Measurements from ENCODE around the gene HOXA5.

The HOXA5 gene

DNA sequence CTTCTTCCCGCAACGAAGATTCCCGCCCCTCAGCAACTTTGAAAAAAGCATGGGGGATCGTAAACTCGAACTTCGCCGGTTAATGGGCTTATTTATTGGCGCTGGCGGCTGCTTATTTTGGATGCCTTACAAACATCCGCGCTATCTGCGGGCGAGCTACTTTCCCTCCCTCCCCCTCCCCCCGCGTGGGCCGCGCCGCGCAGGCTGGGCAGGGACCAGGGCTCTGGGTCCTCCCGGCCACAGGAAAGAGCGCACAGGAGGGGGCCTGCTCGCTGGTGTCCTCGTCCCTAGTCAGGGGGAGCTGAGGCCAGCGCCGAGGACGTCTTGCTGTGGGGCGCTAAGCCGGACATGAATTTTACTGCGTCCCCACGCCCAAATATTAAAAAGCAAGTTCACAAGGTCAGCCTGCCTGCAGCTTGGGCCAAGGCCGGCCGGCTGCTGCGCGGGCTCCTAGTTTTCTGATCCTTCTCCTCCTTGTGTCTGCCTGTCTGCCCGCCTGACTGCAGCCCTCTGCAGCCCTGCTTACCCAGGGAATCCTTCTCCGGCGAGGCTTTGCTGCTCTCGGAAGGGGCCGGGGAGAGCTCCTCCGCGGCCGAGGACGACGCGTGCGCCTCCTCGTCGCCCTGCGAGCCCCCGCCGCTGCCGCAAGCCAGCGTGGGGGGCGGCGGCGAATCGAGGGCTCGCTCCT, 29.5 kb upstream of the HOXA5 start:
- H3K4me3 ChIP-seq (ENCODE audit: low read depth, low read length), result no peak overlapping the region
- TF ChIP-seq CTCF (IDR thresholded peaks at IDR 0.05; ENCODE audit: borderline replicate concordance, insufficient read depth, low read depth, low read length), result no peak

GRCh38 chr7:27172315-27172774, 28.9 kb upstream of the HOXA5 start:
- TF ChIP-seq CTCF (IDR thresholded peaks at IDR 0.05; ENCODE audit: borderline replicate concordance, insufficient read depth, low read depth, low read length), result no peak
- no peak overlapping the region for H3K4me3 ChIP-seq (ENCODE audit: low read depth, low read length)

- H3K4me3 ChIP-seq (ENCODE audit: low read depth, low read length), result no peak overlapping the region
- no peak for TF ChIP-seq CTCF (IDR thresholded peaks at IDR 0.05; ENCODE audit: borderline replicate concordance, insufficient read depth, low read depth, low read length)
Measured at GRCh38 chr7:27171637-27172314, 28.3 kb upstream of the HOXA5 start.

DNA sequence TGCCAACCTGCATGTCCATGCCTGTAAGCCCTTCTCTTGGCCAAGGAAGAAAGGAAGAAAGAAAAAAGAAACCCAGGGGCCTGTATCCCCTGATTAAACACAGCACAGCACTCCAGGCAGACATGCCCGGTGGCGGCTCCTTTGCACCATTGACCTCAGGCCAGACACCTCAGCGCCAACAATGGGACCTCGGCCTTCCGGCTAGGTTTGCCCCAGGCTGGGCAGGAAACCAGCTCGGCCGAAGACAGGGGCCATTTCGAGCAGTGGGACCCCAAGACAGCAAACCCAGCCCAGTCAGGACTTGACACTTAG, 27.8 kb upstream of the HOXA5 start:
- no peak overlapping the region for H3K4me3 ChIP-seq (ENCODE audit: low read depth, low read length)
- TF ChIP-seq CTCF (IDR thresholded peaks at IDR 0.05; ENCODE audit: borderline replicate concordance, insufficient read depth, low read depth, low read length), result no peak

GRCh38 chr7:27170426-27171324, 27.2 kb upstream of the HOXA5 start:
- TF ChIP-seq CTCF (IDR thresholded peaks at IDR 0.05; ENCODE audit: borderline replicate concordance, insufficient read depth, low read depth, low read length), result no peak
- no peak overlapping the region for H3K4me3 ChIP-seq (ENCODE audit: low read depth, low read length)

DNA sequence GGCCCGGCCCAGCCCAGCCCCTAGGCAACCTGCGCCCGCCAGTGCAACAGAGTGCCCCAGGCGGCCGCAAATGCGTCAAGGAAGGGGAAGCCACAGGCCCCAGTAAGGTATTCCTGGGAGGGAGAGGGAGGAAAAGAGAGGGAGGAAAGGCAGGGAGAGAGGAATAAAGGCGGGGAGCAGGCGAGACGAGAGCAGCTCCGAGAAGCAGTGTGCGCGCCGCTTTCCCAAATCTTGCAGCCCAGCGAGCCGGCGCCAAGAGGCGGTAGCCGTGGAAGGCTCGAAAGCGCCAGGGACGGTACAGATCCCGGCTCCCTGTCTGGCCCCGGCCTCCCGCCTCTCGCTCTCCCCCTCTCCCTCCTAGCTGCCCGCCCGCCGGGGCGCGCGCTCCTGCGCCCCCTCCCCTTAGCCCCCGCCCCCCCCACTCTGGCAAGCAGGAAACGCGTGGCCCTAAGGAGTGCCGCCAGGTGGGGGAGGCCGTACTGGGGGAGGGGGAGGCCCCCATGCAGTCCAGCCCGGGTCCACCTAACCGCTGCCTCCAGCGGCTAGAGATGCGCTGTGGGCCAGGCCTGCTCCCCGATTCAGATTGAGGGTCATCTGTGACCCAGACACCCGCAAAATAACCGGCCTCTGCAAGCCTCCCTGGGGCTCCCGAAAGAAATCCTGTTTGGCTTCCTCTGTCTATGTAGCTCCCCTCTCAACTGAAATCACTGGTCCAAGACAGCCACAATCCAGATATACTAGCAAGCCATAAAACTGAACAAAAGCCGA, 26.4 kb upstream of the HOXA5 start:
- H3K4me3 ChIP-seq (ENCODE audit: low read depth, low read length), result no peak overlapping the region
- no peak for TF ChIP-seq CTCF (IDR thresholded peaks at IDR 0.05; ENCODE audit: borderline replicate concordance, insufficient read depth, low read depth, low read length)
